ENCODE measurements around the gene ILDR1.

ILDR1 gene

DNA sequence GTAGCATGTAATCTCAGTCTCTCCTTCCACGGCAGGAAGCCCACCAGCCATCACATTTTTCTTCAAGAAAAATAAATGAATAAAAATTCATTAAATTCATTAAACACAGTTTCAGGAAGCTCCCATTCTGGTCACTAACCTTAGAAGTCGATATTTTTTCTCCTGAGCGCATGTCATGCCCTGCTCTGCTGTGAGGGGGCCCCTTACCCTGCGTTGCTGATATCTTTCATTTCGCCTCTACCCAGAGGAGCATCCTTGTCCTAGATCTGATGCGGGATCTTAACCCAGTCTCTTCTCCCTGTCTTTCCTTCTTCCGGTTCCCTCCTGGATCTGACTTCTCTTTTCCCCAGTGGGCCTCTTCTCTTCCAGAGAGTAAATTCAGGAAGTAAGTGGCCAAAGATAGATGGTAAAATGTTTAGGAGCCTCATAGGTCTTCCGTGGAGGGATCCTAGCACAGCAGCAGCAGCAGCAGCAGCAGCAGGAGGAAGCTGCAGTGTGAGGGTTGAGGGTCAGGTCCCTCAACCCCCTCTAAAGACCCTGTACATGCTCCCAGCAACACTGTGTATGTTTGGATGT, 1.4 kb upstream of the ILDR1 start:
- Histone ChIP-seq H3K9me3 (no peaks in the 10 kb centered on the region), H3K4me3 (ENCODE audit: low read depth, low read length) (no peak overlapping the region), H3K36me3 (no peaks in the 10 kb centered on the region), H3K27me3 (peaks cover 24% of the 10 kb centered on the region), H3K4me1 (no peaks in the 10 kb centered on the region)
- TF ChIP-seq, protein P1, sequence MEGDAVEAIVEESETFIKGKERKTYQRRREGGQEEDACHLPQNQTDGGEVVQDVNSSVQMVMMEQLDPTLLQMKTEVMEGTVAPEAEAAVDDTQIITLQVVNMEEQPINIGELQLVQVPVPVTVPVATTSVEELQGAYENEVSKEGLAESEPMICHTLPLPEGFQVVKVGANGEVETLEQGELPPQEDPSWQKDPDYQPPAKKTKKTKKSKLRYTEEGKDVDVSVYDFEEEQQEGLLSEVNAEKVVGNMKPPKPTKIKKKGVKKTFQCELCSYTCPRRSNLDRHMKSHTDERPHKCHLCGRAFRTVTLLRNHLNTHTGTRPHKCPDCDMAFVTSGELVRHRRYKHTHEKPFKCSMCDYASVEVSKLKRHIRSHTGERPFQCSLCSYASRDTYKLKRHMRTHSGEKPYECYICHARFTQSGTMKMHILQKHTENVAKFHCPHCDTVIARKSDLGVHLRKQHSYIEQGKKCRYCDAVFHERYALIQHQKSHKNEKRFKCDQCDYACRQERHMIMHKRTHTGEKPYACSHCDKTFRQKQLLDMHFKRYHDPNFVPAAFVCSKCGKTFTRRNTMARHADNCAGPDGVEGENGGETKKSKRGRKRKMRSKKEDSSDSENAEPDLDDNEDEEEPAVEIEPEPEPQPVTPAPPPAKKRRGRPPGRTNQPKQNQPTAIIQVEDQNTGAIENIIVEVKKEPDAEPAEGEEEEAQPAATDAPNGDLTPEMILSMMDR (IDR thresholded peaks at IDR 0.05; ENCODE audit: low read depth, low read length): no peak
- DNase-seq: no peak

DNA sequence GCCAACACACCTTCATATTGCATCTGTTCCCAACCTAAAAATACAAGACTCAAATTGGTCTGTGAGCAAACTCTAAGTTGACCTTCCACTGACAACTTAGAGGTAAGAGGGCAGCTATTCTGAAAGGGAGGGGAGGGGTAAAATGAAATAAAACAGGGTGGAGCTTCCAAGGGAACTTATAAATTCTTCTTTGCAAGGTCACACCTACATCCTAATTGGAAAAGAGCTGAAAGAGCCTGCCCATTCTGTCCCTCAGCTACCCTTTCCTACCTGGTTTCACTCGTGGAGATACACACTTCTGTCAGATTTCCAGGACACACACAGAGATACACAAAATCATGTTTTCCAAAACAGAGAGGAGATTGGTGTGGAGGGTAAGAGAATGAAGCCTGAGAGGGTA, 1.0 kb downstream of the ILDR1 start:
- Histone ChIP-seq H3K4me3 (ENCODE audit: low read depth, low read length) (no peak overlapping the region), H3K4me1 (no peaks in the 10 kb centered on the region)
- TF ChIP-seq, protein P1 (IDR thresholded peaks at IDR 0.05; ENCODE audit: low read depth, low read length): no peak

DNA sequence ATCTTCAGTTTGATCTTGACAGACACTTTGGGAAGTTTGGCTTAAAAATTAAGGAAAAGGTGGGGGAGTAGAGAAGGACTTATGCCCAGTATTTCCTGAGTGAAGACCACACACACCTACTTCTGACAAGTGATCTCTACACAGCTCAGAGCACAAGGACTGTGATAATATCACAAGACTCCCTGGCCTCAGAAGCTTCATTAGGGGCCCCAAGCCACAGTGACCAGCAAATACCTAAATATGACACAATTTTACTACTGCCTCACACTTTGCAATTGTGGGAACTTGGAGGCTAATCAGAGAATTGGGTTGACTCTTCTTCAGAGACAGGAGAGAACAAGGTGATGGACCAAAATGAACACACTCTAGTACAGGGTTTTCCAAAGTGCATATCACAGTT, 2.6 kb downstream of the ILDR1 start:
- TF ChIP-seq, protein P1 (IDR thresholded peaks at IDR 0.05; ENCODE audit: low read depth, low read length): no peak
- no peaks in the 10 kb centered on the region for H3K4me1 ChIP-seq
- H3K27me3 ChIP-seq: peaks cover 14% of the 10 kb centered on the region
- no peak overlapping the region for H3K4me3 ChIP-seq (ENCODE audit: low read depth, low read length)
- no peaks in the 10 kb centered on the region for H3K9me3 ChIP-seq
- DNase-seq: no peak
- no peaks in the 10 kb centered on the region for H3K36me3 ChIP-seq

More for the DNA sequence above, 1.0 kb downstream of the ILDR1 start:
- no peaks in the 10 kb centered on the region for H3K36me3 ChIP-seq
- no peak for DNase-seq
- H3K27me3 ChIP-seq: peaks cover 15% of the 10 kb centered on the region
- no peaks in the 10 kb centered on the region for H3K9me3 ChIP-seq

DNA sequence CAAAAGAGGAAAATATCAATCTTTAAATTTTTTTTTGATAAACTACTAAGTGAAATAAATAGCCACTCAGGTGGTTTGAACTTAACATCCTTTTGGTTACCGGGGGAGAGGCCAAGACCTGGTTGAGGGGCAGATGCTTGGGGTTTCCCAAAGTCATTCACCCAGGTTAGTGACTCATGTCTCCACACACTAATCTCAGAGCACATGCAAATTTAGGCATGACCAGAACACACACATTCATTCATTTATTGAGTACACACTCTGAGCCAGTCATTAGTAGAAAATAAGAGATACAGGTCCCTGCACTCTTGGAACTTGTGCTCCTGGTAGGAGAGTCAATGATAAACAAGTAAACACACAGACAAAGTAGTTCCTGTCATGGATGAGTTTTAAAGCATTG, 7.3 kb downstream of the ILDR1 start:
- Histone ChIP-seq H3K36me3 (no peaks in the 10 kb centered on the region), H3K4me3 (ENCODE audit: low read depth, low read length) (no peak overlapping the region), H3K27me3 (peaks cover 2% of the 10 kb centered on the region), H3K9me3 (no peaks in the 10 kb centered on the region), H3K4me1 (no peaks in the 10 kb centered on the region)
- DNase-seq: no peak
- TF ChIP-seq, protein P1 (IDR thresholded peaks at IDR 0.05; ENCODE audit: low read depth, low read length): no peak

- TF ChIP-seq, protein P1 (IDR thresholded peaks at IDR 0.05; ENCODE audit: low read depth, low read length): no peak
- Histone ChIP-seq H3K36me3 (no peaks in the 10 kb centered on the region), H3K4me3 (ENCODE audit: low read depth, low read length) (no peak overlapping the region), H3K27me3 (peaks cover 2% of the 10 kb centered on the region), H3K9me3 (no peaks in the 10 kb centered on the region), H3K4me1 (no peaks in the 10 kb centered on the region)
- DNase-seq: no peak
Measured at GRCh38 chr3:122013448-122013925, 8.6 kb downstream of the ILDR1 start.

DNA sequence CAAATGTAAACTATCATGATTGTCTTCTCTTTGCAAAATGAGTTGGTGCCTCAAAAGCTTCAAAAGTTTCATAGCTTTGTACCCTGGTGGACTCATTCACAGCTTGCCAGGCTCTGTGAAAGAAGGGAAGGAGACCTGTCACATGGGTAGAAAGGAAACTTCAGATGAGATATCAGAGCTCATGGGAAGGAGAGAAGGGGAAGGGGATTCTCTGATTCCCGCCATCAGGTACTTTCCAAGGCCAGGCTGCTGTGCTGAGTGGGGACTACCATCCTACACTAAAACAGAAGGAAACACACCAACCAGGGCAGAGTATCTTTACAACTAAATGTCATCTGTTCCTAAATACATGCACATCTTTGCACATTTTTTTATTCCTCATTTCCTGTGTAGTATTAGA, 9.2 kb downstream of the ILDR1 start:
- Histone ChIP-seq H3K9me3 (no peaks in the 10 kb centered on the region), H3K27me3 (peaks cover 2% of the 10 kb centered on the region), H3K36me3 (no peaks in the 10 kb centered on the region), H3K4me3 (ENCODE audit: low read depth, low read length) (no peak overlapping the region), H3K4me1 (no peaks in the 10 kb centered on the region)
- TF ChIP-seq, protein P1 (IDR thresholded peaks at IDR 0.05; ENCODE audit: low read depth, low read length): no peak
- DNase-seq: no peak
